Neural progenitor cell (in vitro differentiated cells): ENCODE results near the gene IGFLR1.
A peak's percentile ranks its signal among the peaks of the same experiment; 100 is the strongest.

Experiments used
- CTCF ChIP-seq: fragments of 200-600 bp; sonication (generic); IDR thresholded peaks from 2 replicates; pipeline ENCODE4 v1.5.1; 2017; ENCODE audit warnings: antibody characterized with exemption, mild to moderate bottlenecking
- EZH2 ChIP-seq: fragments of 200-600 bp; sonication (generic); IDR thresholded peaks from 2 replicates; pipeline ENCODE4 v1.6.1; 2017; ENCODE audit warnings: antibody characterized with exemption, mild to moderate bottlenecking, moderate library complexity

- TF ChIP-seq EZH2 (no peak), CTCF (peak; percentile 18)
Observed at GRCh38 chr19:35784503-35785338, 42.5 kb upstream of the IGFLR1 start.
